ENCODE measurements around the gene ANO1. TPM values are rescaled to one million over a fixed set of nuclear protein-coding genes. Genes with fewer than 3 reads are reported as not detected.

The ANO1 gene
- total and polyA plus RNA-seq, 4 donors = 7.8 to 64.8 (median 32.2) TPM

DNA sequence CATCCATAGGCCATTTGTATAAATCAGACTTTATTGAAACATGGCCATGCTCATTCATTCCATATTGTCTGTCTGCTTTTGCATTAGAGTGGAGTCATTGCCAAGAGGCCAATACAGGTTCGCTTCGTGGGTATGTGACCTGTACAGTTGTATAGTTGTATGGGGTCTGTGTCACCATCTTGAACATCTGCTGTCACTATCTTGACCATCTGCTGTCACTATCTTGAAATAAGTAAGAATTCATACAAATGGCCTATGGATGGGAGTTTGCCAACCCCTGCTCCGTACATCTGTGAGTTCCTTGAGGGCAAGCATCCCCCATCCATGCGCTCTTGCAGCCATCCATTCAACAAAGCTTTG lies 44.4 kb upstream of the ANO1 start:
- Histone ChIP-seq H3K4me1 (ENCODE audit: control insufficient read depth in 4 of 4, insufficient read depth in 4 of 4, low read length in 3 of 4) (peaks cover 12 to 50% (median 37%) of the 10 kb centered on the region in 4 donors), H3K27ac (ENCODE audit: low read depth in 1 of 2, low read length in 2 of 2) (no peak overlapping the region), H3K9me3 (ENCODE audit: control insufficient read depth in 4 of 4, low read length in 3 of 4) (peaks cover 0 to 2% (median 0%) of the 10 kb centered on the region in 4 donors), H3K36me3 (ENCODE audit: control insufficient read depth in 4 of 4, insufficient read depth in 3 of 4, low read depth in 1 of 4, low read length in 3 of 4) (peaks cover 0 to 4% (median 2%) of the 10 kb centered on the region in 4 donors), H3K9ac (ENCODE audit: low read depth in 1 of 2, low read length in 2 of 2) (no peak overlapping the region), H3K27me3 (ENCODE audit: control insufficient read depth in 4 of 4, insufficient read depth in 4 of 4, low read length in 3 of 4) (no peaks in the 10 kb centered on the region), H3K4me3 (ENCODE audit: low read depth in 1 of 3, low read length in 3 of 3) (no peak overlapping the region)
- 95% methylated on average over 4 of the region's 4 CpGs for WGBS
- no peak for DNase-seq (ENCODE audit: low spot score)
- TF ChIP-seq, protein P1, sequence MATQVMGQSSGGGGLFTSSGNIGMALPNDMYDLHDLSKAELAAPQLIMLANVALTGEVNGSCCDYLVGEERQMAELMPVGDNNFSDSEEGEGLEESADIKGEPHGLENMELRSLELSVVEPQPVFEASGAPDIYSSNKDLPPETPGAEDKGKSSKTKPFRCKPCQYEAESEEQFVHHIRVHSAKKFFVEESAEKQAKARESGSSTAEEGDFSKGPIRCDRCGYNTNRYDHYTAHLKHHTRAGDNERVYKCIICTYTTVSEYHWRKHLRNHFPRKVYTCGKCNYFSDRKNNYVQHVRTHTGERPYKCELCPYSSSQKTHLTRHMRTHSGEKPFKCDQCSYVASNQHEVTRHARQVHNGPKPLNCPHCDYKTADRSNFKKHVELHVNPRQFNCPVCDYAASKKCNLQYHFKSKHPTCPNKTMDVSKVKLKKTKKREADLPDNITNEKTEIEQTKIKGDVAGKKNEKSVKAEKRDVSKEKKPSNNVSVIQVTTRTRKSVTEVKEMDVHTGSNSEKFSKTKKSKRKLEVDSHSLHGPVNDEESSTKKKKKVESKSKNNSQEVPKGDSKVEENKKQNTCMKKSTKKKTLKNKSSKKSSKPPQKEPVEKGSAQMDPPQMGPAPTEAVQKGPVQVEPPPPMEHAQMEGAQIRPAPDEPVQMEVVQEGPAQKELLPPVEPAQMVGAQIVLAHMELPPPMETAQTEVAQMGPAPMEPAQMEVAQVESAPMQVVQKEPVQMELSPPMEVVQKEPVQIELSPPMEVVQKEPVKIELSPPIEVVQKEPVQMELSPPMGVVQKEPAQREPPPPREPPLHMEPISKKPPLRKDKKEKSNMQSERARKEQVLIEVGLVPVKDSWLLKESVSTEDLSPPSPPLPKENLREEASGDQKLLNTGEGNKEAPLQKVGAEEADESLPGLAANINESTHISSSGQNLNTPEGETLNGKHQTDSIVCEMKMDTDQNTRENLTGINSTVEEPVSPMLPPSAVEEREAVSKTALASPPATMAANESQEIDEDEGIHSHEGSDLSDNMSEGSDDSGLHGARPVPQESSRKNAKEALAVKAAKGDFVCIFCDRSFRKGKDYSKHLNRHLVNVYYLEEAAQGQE (IDR thresholded peaks at IDR 0.05) = no peak
- TF ChIP-seq NR2F2 (IDR thresholded peaks at IDR 0.05) (no peak), YY1 (IDR thresholded peaks at IDR 0.05) (no peak), ATF3 (IDR thresholded peaks at IDR 0.05) (no peak), EGR1 (IDR thresholded peaks at IDR 0.05; ENCODE audit: low read depth in 2 of 2) (no peak), HNF4A (conservative IDR thresholded peaks at IDR 0.05) (no peak), FOXA2 (IDR thresholded peaks at IDR 0.05) (no peak), GABPA (IDR thresholded peaks at IDR 0.05 in 1 of 2, conservative IDR thresholded peaks at IDR 0.05 in 1 of 2) (no peak), RXRA (IDR thresholded peaks at IDR 0.05) (no peak), HNF4G (IDR thresholded peaks at IDR 0.05) (no peak), JUND (IDR thresholded peaks at IDR 0.05) (no peak), RAD21 (IDR thresholded peaks at IDR 0.05) (no peak), TAF1 (conservative IDR thresholded peaks at IDR 0.05) (no peak), SP1 (IDR thresholded peaks at IDR 0.05) (no peak)
- TF ChIP-seq, protein P2, sequence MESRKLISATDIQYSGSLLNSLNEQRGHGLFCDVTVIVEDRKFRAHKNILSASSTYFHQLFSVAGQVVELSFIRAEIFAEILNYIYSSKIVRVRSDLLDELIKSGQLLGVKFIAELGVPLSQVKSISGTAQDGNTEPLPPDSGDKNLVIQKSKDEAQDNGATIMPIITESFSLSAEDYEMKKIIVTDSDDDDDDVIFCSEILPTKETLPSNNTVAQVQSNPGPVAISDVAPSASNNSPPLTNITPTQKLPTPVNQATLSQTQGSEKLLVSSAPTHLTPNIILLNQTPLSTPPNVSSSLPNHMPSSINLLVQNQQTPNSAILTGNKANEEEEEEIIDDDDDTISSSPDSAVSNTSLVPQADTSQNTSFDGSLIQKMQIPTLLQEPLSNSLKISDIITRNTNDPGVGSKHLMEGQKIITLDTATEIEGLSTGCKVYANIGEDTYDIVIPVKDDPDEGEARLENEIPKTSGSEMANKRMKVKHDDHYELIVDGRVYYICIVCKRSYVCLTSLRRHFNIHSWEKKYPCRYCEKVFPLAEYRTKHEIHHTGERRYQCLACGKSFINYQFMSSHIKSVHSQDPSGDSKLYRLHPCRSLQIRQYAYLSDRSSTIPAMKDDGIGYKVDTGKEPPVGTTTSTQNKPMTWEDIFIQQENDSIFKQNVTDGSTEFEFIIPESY (IDR thresholded peaks at IDR 0.05) = no peak
- TF ChIP-seq, protein P3, sequence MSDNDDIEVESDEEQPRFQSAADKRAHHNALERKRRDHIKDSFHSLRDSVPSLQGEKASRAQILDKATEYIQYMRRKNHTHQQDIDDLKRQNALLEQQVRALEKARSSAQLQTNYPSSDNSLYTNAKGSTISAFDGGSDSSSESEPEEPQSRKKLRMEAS (IDR thresholded peaks at IDR 0.05) = no peak
- TF ChIP-seq, protein P4, sequence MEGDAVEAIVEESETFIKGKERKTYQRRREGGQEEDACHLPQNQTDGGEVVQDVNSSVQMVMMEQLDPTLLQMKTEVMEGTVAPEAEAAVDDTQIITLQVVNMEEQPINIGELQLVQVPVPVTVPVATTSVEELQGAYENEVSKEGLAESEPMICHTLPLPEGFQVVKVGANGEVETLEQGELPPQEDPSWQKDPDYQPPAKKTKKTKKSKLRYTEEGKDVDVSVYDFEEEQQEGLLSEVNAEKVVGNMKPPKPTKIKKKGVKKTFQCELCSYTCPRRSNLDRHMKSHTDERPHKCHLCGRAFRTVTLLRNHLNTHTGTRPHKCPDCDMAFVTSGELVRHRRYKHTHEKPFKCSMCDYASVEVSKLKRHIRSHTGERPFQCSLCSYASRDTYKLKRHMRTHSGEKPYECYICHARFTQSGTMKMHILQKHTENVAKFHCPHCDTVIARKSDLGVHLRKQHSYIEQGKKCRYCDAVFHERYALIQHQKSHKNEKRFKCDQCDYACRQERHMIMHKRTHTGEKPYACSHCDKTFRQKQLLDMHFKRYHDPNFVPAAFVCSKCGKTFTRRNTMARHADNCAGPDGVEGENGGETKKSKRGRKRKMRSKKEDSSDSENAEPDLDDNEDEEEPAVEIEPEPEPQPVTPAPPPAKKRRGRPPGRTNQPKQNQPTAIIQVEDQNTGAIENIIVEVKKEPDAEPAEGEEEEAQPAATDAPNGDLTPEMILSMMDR (IDR thresholded peaks at IDR 0.05; ENCODE audit: low read depth, low read length, missing input control) = no peak

Data from liver (tissue), 9 donors.